ENCODE results near the gene ZSWIM1.
A peak's percentile ranks its signal among the peaks of the same experiment; 100 is the strongest.
"Not testable (repeated sequence)": the region's sequence is repeated elsewhere in the genome, so short reads cannot be mapped to it uniquely, and the experiment has no call there.

ZSWIM1 gene

GRCh38 chr20:45890077-45890984, 9.3 kb downstream of the ZSWIM1 start:
- no peak for DNase-seq

GRCh38 chr20:45890985-45891983, 10.3 kb downstream of the ZSWIM1 start, which contains the start of the genes CTSA and NEURL2:
TSS of gene CTSA (plus strand) at chr20:45891335. CDS start at chr20:45891569, 234 bp downstream.
TSS of gene NEURL2 (minus strand) at chr20:45891208. CDS start at chr20:45890991, 217 bp downstream.
- peak; percentile 79 for DNase-seq

GRCh38 chr20:45892049-45892825, 11.2 kb downstream of the ZSWIM1 start:
- DNase-seq: no peak

GRCh38 chr20:45892828-45893500, 11.9 kb downstream of the ZSWIM1 start:
- DNase-seq: no peak

- DNase-seq: no peak
Observed at GRCh38 chr20:45893831-45894230, 12.8 kb downstream of the ZSWIM1 start.

GRCh38 chr20:45894797-45895196, 13.8 kb downstream of the ZSWIM1 start:
- DNase-seq: no peak

- DNase-seq: no peak
Observed at GRCh38 chr20:45896641-45897161, 15.7 kb downstream of the ZSWIM1 start.

- no peak for DNase-seq
Observed at GRCh38 chr20:45897289-45897688, 16.3 kb downstream of the ZSWIM1 start.

GRCh38 chr20:45897692-45898091, 16.7 kb downstream of the ZSWIM1 start:
- no peak for DNase-seq

GRCh38 chr20:45898285-45898684, 17.3 kb downstream of the ZSWIM1 start:
- no peak for DNase-seq

GRCh38 chr20:45899046-45899835, 18.2 kb downstream of the ZSWIM1 start:
- no peak for DNase-seq

GRCh38 chr20:45901332-45901731, 20.3 kb downstream of the ZSWIM1 start:
- not testable (repeated sequence) for DNase-seq

GRCh38 chr20:45902199-45902701, 21.2 kb downstream of the ZSWIM1 start:
- no peak for DNase-seq

- no peak for DNase-seq
Observed at GRCh38 chr20:45904583-45905504, 23.8 kb downstream of the ZSWIM1 start.

- no peak for DNase-seq
Observed at GRCh38 chr20:45905505-45906079, 24.6 kb downstream of the ZSWIM1 start.

- DNase-seq: no peak
Observed at GRCh38 chr20:45907219-45907948, 26.4 kb downstream of the ZSWIM1 start.

GRCh38 chr20:45908084-45908483, 27.1 kb downstream of the ZSWIM1 start:
- DNase-seq: no peak

GRCh38 chr20:45909336-45909808, 28.3 kb downstream of the ZSWIM1 start:
- DNase-seq: no peak

Data from GDM1 (cell line).